ELR (cell line): ENCODE measurements around the gene LRRC45.
"Not testable (repeated sequence)": the region's sequence is repeated elsewhere in the genome, so short reads cannot be mapped to it uniquely, and the experiment has no call there.

Source experiments
- DNase-seq: peaks from one replicate; pipeline ENCODE4 v3.0.0-alpha.2; 2015; ENCODE audit warnings: low read depth

The LRRC45 gene

GRCh38 chr17:82035488-82035887 lies 12.4 kb downstream of the LRRC45 start:
- no peak for DNase-seq

GRCh38 chr17:82035956-82036633 lies 13.0 kb downstream of the LRRC45 start:
- DNase-seq: no peak

GRCh38 chr17:82036634-82037091 lies 13.6 kb downstream of the LRRC45 start:
- DNase-seq: no peak

- peak; percentile 98 for DNase-seq
Measured at GRCh38 chr17:82037092-82037888, 14.2 kb downstream of the LRRC45 start, which contains the start of gene DCXR. DCXR (minus strand) TSS chr17:82037697; CDS start chr17:82037682, 15 bp downstream.

- DNase-seq: no peak
Measured at GRCh38 chr17:82037889-82038195, 14.7 kb downstream of the LRRC45 start.

GRCh38 chr17:82038796-82039409 lies 15.8 kb downstream of the LRRC45 start:
- not testable (repeated sequence) for DNase-seq

GRCh38 chr17:82039695-82040299 lies 16.7 kb downstream of the LRRC45 start:
- no peak for DNase-seq

- DNase-seq: peak; percentile 73
Measured at GRCh38 chr17:82041144-82041814, 18.2 kb downstream of the LRRC45 start.

GRCh38 chr17:82042649-82043048 lies 19.5 kb downstream of the LRRC45 start:
- DNase-seq: no peak

- no peak for DNase-seq
Measured at GRCh38 chr17:82043507-82043906, 20.4 kb downstream of the LRRC45 start.

- DNase-seq: no peak
Measured at GRCh38 chr17:82045936-82046484, 22.9 kb downstream of the LRRC45 start.

- no peak for DNase-seq
Measured at GRCh38 chr17:82046903-82047302, 23.8 kb downstream of the LRRC45 start.

GRCh38 chr17:82047379-82047778 lies 24.3 kb downstream of the LRRC45 start:
- no peak for DNase-seq

GRCh38 chr17:82047914-82048570 lies 24.9 kb downstream of the LRRC45 start:
- no peak for DNase-seq

GRCh38 chr17:82048571-82048971 lies 25.5 kb downstream of the LRRC45 start:
- DNase-seq: no peak

- no peak for DNase-seq
Measured at GRCh38 chr17:82049106-82049505, 26.0 kb downstream of the LRRC45 start.

GRCh38 chr17:82049521-82049971 lies 26.4 kb downstream of the LRRC45 start:
- DNase-seq: no peak

- DNase-seq: no peak
Measured at GRCh38 chr17:82050152-82050760, 27.2 kb downstream of the LRRC45 start.

- no peak for DNase-seq
Measured at GRCh38 chr17:82050761-82051641, 27.9 kb downstream of the LRRC45 start.
